NCI-H2171 treated with DMSO at 0.1 percent for 48 hours (cell line): ENCODE measurements around the gene SRCIN1.
"Not testable (repeated sequence)": the region's sequence is repeated elsewhere in the genome, so short reads cannot be mapped to it uniquely, and the experiment has no call there.

Source experiments
- DNase-seq: peaks from one replicate; lab custom pipeline; 2025; lab: John Stamatoyannopoulos, UW

SRCIN1 gene

DNA sequence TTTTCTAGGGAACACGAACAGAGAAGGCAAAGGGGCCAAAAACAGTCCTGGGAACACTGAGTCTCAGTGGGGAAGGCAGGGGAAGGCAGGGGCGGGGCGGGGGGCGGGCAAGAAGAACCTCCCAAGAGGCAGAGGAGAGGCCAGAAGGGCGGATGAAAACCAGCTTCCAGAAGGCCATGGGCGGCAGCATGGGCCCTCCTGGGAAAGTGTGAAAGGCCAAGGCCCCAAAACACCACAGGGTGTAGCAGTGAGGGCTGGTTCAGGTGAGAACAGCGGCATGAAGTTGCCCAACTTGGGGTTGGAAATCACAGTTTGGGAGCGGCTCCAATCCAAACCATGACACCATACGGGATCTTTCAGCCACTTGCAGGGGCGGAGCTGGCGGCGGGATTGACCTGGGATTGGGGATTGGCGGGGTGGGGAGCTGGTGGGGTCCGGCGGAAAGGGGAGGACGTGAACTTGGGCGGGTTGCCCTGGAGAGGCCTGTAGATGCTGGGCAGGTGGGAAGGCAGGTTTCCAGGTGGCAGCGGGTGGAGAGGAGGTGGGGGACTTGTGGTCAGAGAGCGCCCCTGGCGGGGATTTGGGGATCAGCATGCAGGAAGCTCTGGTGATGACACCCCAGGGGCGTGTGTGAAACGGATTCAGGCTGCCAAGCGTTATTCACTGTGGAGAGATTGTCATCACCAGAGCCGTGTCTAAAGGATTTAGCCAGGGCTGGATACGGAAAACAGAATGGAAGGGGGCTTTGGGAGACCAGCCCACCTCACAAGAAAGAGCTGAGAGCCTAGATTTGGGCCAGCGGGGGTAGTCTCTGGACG is 96.6 kb downstream of the SRCIN1 start:
- peak; percentile 52 for DNase-seq

- DNase-seq = no peak
Measured at GRCh38 chr17:38508570-38508950, 97.2 kb downstream of the SRCIN1 start.

- DNase-seq = no peak
Measured at GRCh38 chr17:38507921-38508569, 97.7 kb downstream of the SRCIN1 start.

- DNase-seq = no peak
Measured at GRCh38 chr17:38507436-38507835, 98.3 kb downstream of the SRCIN1 start.

DNA sequence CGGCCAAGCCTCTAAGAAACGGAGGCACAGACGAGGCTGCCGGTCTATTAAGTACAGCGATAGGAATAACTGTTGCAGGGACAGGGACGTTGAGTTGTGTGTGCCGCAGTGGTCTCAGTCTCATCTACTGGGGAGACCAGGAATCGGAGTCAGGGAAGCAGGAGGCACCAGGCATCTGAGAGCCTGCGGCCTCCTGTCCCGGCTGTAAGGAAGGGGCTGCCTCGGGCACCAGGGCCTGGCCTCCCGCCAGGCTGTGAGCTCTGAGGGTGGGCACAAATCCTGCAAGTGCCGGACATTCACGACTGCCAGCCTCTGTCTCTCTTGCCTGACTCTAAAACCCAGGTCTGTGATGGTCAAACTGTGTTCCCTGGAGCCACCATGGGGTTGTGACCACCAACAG is 101.5 kb downstream of the SRCIN1 start:
- DNase-seq = no peak

DNA sequence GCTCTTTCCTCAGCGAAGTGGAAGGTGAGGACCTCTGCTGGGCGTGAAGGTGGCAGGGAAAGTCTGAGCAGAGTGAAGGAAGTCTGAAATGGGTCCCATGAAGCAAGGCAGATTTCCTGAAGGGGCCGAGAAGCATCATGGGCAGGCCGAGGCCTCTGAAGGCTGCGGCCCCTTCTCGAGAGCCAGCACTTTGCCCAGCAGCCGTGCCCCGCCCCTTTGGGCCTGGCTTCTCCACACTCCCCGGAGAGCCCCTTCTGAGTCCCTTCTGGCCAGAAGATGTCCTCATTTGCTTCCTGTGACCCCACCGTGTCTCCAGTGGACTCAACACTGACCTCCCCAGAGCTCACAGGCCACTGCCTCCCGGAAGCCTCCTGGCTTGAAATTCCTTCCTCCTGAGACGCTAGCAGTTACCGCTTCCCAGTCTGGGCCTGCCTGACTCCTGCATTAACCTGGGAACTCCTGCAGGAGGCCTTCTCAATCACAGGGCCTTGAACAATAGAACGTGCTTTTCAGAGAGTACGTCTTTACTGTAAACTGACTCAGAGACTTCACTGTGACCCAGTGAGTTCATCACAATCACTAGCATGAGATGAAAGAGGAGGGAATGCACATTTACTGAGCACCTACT is 102.4 kb downstream of the SRCIN1 start:
- DNase-seq = not testable (repeated sequence)

DNA sequence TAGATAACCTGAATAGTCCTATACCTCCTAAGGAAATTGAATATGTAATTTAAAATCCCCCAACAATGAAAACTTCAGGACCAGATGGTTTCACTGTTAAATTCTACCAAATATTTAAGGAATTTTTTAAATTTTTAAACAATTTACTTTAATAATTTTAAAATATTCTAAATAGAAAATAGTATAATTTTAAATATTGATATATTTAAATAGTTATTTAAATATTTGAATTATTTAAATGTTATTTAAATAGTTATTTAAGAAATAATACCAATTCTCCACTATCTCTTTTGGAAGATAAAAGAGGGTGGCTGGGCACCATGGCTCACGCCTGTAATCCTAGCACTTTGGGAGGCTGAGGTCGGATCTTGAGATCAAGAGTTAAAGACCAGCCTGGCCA is 104.0 kb downstream of the SRCIN1 start:
- not testable (repeated sequence) for DNase-seq

DNA sequence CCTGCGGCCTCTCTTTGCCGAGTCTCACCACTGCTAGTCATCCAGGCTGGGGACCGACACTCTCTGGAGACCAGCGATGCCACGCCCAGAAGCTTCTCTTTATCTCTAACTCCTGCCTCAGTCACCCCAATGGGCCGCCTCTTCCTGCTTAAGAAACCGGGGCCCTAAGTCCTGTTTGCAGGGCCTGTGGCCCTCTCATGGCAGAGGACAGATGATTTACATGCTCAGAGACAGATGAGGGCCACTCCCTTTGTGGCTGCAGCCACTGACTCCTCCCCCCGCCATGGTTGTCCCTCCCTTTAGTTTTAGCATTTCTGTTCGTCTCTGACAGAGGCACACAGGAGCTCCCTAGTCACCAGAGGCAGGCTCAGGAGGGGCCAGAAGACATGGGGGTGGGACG is 106.5 kb downstream of the SRCIN1 start:
- DNase-seq = not testable (repeated sequence)

DNA sequence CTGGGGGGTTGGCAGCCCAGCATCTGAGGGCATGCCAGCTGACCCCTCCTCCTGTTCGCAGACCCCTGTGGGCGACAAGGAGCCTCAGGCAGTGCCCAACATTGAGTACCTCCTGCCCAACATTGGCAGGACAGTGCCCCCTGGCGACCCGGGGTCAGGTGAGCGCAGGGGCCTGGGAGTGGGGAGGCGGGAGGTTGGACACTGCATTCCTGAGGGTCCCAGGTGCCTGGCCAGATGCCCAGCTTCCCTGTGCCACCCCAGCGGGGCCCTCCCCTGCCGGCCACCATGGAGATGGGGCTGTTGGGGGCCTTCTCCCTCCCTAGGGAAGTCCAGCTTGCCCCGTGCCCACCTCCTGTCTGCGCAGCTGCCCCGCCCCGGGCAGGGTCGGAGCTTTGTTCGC is 107.4 kb downstream of the SRCIN1 start:
- DNase-seq = no peak

DNA sequence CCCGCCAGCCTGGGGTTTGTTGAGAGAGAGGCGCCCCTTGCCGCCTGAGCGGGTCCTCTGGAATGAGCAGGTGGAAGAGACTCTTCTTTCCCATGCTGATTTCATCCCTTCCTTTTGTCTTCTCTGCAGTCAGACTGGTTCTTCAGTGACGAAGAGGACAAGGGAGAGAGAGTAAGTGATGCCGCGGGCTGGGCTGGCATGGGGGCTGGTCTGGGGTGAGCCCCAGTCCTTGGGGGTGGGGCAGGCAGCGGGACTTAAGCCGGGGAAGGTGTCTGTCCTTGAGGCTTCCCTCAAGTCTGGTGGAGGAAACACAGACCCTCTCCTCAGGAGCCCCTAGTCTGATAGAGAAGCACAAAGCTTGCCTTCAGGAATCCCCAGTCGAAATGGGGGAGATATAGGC is 108.1 kb downstream of the SRCIN1 start:
- not testable (repeated sequence) for DNase-seq

DNA sequence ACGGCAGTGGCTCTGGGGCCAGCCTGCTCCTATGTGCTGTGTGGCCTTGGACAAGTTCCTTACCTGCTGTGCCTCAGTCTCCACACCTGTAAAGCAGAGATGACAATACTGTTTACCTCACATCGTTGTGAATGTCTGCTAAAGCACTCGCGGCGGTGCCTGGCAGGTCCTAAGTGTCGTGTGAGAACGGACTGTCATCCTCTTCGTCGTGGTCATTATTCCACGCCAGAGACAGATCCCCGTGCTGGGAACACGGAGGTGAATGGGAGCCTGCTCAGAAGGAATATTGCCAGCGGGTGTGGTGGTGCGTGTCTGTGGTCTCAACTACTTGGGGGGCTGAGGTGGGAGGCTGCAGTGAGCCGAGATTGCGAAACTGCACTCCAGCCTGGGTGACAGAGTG is 111.6 kb downstream of the SRCIN1 start:
- DNase-seq = not testable (repeated sequence)

GRCh38 chr17:38492067-38493040 is 113.4 kb downstream of the SRCIN1 start:
- DNase-seq = peak; percentile 88

GRCh38 chr17:38491346-38492066 is 114.2 kb downstream of the SRCIN1 start:
- not testable (repeated sequence) for DNase-seq

GRCh38 chr17:38489774-38490173 is 116.0 kb downstream of the SRCIN1 start:
- not testable (repeated sequence) for DNase-seq

- not testable (repeated sequence) for DNase-seq
Measured at GRCh38 chr17:38485681-38486298, 120.0 kb downstream of the SRCIN1 start.

DNA sequence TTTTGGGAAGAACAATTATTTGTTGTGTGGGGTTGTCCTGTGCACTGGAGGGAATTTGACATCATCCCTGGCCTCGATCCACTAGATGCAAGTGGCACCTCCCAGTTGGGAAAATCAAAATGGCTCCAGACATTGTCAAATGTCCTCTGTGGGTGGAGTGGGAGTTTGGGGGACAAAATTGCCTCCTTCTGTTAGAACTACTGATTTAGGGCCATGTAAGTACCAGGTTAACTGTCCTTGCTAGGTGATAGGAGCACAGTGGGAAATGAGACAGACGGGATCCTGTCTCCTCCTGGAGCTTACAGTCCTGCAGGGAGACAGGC is 120.6 kb downstream of the SRCIN1 start:
- DNase-seq = no peak

DNA sequence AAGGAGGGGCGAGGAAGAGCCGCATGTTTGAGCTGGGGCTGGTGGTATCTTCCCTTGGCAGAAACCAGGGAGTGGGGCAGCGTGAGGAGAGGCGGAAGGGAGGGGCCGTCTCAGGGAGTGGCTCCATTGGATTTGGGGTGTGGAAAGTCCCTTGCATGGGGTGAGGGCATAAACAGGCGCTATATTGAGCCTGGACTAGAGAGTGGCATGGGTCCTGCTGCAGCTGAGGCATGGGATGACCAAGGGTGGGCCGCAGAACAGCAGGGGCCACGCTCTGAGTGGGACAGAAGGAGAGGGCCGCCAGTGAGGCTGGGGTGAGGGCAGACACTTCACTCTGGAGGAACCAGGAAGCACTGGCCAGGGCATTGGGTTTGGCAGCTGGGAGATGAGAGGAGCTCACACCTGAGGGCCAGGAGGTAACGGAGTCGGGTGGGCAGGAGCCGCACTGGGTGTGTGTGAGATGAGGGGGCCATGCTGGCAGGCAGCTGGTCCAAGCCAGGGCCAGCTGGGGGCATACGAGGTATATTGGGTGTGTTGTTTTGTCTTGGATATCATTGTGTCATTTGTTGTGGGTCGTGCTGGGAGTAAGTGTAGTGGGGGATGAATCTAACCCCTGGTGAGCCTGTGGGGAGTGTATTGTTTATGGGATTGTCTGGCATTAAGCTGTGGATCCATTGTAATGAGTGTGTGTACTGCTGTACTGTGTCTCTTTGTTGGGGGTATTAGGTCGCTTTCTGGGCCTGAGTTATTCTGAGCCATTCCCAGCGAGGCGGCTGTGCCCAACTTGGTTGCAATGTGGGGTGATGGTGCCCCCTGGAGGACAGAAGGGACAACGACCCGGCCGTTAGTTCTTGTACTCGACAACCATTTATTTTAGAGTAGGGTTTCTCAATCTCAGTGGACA is 121.3 kb downstream of the SRCIN1 start:
- DNase-seq = peak; percentile 45

- DNase-seq = not testable (repeated sequence)
Measured at GRCh38 chr17:38482700-38483043, 123.1 kb downstream of the SRCIN1 start.

- DNase-seq = not testable (repeated sequence)
Measured at GRCh38 chr17:38482039-38482699, 123.6 kb downstream of the SRCIN1 start.
